GM23338 (cell line): Measurements from ENCODE around the gene SETD1B. TPM values are rescaled to one million over a fixed set of nuclear protein-coding genes. Genes with fewer than 3 reads are reported as not detected.
A peak's percentile ranks its signal among the peaks of the same experiment; 100 is the strongest.

ENCODE experiments used
- ATAC-seq: fragments of 200-7000 bp; cut with Tn5 transposase; 3 replicates; pipeline ENCODE4 v1.9.1; 2020
- DNase-seq: peaks from one replicate; pipeline ENCODE4 v3.0.0-alpha.2; 2015; ENCODE audit warnings: low spot score
- H2AFZ ChIP-seq: fragments of 200-600 bp; sonication (generic); 2 replicates; pipeline ENCODE4 v1.8.0; 2016; ENCODE audit warnings: antibody characterized with exemption, mild to moderate bottlenecking, moderate library complexity
- H3F3A ChIP-seq: fragments of 200-600 bp; sonication (generic); replicated peaks from 2 replicates; pipeline ENCODE4 v1.8.0; 2017; ENCODE audit warnings: antibody characterized with exemption, mixed run types, low read depth
- H3K27ac ChIP-seq: fragments of 200-600 bp; sonication (generic); 2 replicates; pipeline ENCODE4 v1.6.1; 2016; ENCODE audit warnings: low read depth
- H3K27me3 ChIP-seq: fragments of 200-600 bp; sonication (generic); 2 replicates; pipeline ENCODE4 v1.8.0; 2016; ENCODE audit warnings: mild to moderate bottlenecking, mixed run types, moderate library complexity; ENCODE audit not compliant: insufficient read depth
- H3K36me3 ChIP-seq: fragments of 200-600 bp; sonication (generic); 2 replicates; pipeline ENCODE4 v1.8.0; 2016; ENCODE audit warnings: mild to moderate bottlenecking; ENCODE audit not compliant: insufficient read depth
- H3K4me1 ChIP-seq: fragments of 200-600 bp; sonication (generic); 2 replicates; pipeline ENCODE4 v1.8.0; 2016; ENCODE audit warnings: mild to moderate bottlenecking, moderate library complexity; ENCODE audit not compliant: insufficient read depth
- H3K4me2 ChIP-seq: fragments of 200-600 bp; sonication (generic); 2 replicates; pipeline ENCODE4 v1.7.1; 2017; ENCODE audit warnings: mixed run types
- H3K4me3 ChIP-seq: fragments of 200-600 bp; sonication (generic); 2 replicates; pipeline ENCODE4 v1.6.1; 2016; ENCODE audit warnings: mixed run types
- H3K79me2 ChIP-seq: fragments of 200-600 bp; sonication (generic); replicated peaks from 2 replicates; pipeline ENCODE4 v1.8.0; 2017; ENCODE audit warnings: mild to moderate bottlenecking; ENCODE audit not compliant: insufficient read depth
- H3K9me2 ChIP-seq: fragments of 200-600 bp; sonication (generic); 2 replicates; pipeline ENCODE4 v1.8.0; 2017; ENCODE audit not compliant: insufficient read depth
- H4K20me1 ChIP-seq: fragments of 200-600 bp; sonication (generic); replicated peaks from 2 replicates; pipeline ENCODE4 v1.8.0; 2017; ENCODE audit warnings: mild to moderate bottlenecking; ENCODE audit not compliant: insufficient read depth
- H3K27ac Mint-ChIP-seq: 2 replicates; pipeline ENCODE4 v1.8.0; 2020; ENCODE audit warnings: inconsistent platforms, mild to moderate bottlenecking, moderate library complexity, mixed read lengths
- H3K27me3 Mint-ChIP-seq: 3 replicates; pipeline ENCODE4 v1.8.0; 2022; ENCODE audit warnings: low read depth, mild to moderate bottlenecking, moderate library complexity, mixed read lengths, inconsistent platforms; ENCODE audit not compliant: insufficient read depth, poor library complexity
- H3K36me3 Mint-ChIP-seq: 3 replicates; pipeline ENCODE4 v1.8.0; 2021; ENCODE audit warnings: low read depth, mild to moderate bottlenecking, inconsistent platforms, moderate library complexity, mixed read lengths
- H3K4me1 Mint-ChIP-seq: 3 replicates; pipeline ENCODE4 v1.8.0; 2020; ENCODE audit warnings: mild to moderate bottlenecking, inconsistent platforms, mixed read lengths
- H3K4me3 Mint-ChIP-seq: 3 replicates; pipeline ENCODE4 v1.8.0; 2021; ENCODE audit warnings: moderate library complexity, mild to moderate bottlenecking, inconsistent platforms, mixed read lengths
- H3K9me3 Mint-ChIP-seq: 3 replicates; pipeline ENCODE4 v1.8.0; 2020; ENCODE audit warnings: moderate library complexity, mild to moderate bottlenecking, inconsistent platforms, mixed read lengths
- CREB1 ChIP-seq: fragments of 250-450 bp; sonication (Bioruptor Pico); IDR thresholded peaks from 2 replicates; pipeline ENCODE4 v1.5.0; 2020; ENCODE audit warnings: low read depth, mild to moderate bottlenecking, moderate library complexity
- CTCF ChIP-seq, 2 experiments: fragments of 200-600 bp in 1 of 2; sonication (generic) in 1 of 2; conservative IDR thresholded peaks; 2 replicates each; pipeline versions ENCODE4 v1.5.1 to v1.6.1; 2016 to 2017; ENCODE audit warnings: antibody characterized with exemption in 2 of 2, low read depth in 2 of 2, mild to moderate bottlenecking in 2 of 2, moderate library complexity in 1 of 2
- EZH2phosphoT487 ChIP-seq: fragments of 200-600 bp; sonication (generic); IDR thresholded peaks from one replicate; pipeline ENCODE4 v1.8.1; 2018; ENCODE audit warnings: antibody characterized with exemption; ENCODE audit not compliant: unreplicated experiment
- POLR2AphosphoS5 ChIP-seq: IDR thresholded peaks from 2 replicates; pipeline ENCODE4 v1.6.1; 2016; ENCODE audit warnings: antibody characterized with exemption, low read depth
- ZNF114 ChIP-seq: fragments of 250-450 bp; sonication (Bioruptor Pico); IDR thresholded peaks from 2 replicates; pipeline ENCODE4 v1.5.0; 2020; ENCODE audit warnings: mild to moderate bottlenecking, moderate library complexity
- ZNF331 ChIP-seq: fragments of 250-450 bp; sonication (Bioruptor Pico); IDR thresholded peaks from 2 replicates; pipeline ENCODE4 v1.5.0; 2020; ENCODE audit warnings: low read depth, mild to moderate bottlenecking, moderate library complexity
- polyA plus RNA-seq: library from polyadenylated mRNA; unstranded; fragments of >200 nt; fragmentation: Nextera tagmentation; extraction: Ambion mirVana; gene quantifications from 2 replicates; pipeline ENCODE4 v1.2.1, GENCODE V29; 2016
- total RNA-seq: library from RNA; depleted of rRNA; stranded (reverse); fragments of >200 nt; shearing (Covaris generic); gene quantifications from 2 replicates; pipeline ENCODE4 v1.2.3, GENCODE V29; 2014
- TF ChIP-seq, protein P1 (sequence below): fragments of 250-450 bp; sonication (Bioruptor Pico); IDR thresholded peaks from 2 replicates; pipeline ENCODE4 v1.5.0; 2020; ENCODE audit warnings: mild to moderate bottlenecking, moderate library complexity

SETD1B gene
- total and polyA plus RNA-seq, 2 experiments from 2014 or later = 3.1 to 8.7 TPM

DNA sequence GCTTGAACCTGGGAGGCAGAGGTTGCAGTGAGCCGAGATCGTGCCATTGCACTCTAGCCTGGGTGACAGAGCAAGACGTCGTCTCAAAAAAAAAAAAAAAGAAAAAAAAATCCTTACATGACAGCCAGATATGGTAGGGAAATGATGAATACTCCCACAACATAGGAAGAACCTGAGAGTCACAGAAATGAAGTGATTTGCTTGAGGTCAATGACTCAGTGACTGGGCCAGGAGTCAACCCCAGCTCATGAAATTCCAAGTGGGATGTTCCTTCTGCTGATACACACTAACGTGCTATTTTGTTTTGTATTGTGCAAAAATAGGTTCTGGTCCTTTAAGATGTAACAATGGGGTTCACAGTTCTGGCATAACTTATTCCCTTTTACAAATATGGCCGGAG is 19.3 kb upstream of the SETD1B start (continued):
- TF ChIP-seq, protein P1, sequence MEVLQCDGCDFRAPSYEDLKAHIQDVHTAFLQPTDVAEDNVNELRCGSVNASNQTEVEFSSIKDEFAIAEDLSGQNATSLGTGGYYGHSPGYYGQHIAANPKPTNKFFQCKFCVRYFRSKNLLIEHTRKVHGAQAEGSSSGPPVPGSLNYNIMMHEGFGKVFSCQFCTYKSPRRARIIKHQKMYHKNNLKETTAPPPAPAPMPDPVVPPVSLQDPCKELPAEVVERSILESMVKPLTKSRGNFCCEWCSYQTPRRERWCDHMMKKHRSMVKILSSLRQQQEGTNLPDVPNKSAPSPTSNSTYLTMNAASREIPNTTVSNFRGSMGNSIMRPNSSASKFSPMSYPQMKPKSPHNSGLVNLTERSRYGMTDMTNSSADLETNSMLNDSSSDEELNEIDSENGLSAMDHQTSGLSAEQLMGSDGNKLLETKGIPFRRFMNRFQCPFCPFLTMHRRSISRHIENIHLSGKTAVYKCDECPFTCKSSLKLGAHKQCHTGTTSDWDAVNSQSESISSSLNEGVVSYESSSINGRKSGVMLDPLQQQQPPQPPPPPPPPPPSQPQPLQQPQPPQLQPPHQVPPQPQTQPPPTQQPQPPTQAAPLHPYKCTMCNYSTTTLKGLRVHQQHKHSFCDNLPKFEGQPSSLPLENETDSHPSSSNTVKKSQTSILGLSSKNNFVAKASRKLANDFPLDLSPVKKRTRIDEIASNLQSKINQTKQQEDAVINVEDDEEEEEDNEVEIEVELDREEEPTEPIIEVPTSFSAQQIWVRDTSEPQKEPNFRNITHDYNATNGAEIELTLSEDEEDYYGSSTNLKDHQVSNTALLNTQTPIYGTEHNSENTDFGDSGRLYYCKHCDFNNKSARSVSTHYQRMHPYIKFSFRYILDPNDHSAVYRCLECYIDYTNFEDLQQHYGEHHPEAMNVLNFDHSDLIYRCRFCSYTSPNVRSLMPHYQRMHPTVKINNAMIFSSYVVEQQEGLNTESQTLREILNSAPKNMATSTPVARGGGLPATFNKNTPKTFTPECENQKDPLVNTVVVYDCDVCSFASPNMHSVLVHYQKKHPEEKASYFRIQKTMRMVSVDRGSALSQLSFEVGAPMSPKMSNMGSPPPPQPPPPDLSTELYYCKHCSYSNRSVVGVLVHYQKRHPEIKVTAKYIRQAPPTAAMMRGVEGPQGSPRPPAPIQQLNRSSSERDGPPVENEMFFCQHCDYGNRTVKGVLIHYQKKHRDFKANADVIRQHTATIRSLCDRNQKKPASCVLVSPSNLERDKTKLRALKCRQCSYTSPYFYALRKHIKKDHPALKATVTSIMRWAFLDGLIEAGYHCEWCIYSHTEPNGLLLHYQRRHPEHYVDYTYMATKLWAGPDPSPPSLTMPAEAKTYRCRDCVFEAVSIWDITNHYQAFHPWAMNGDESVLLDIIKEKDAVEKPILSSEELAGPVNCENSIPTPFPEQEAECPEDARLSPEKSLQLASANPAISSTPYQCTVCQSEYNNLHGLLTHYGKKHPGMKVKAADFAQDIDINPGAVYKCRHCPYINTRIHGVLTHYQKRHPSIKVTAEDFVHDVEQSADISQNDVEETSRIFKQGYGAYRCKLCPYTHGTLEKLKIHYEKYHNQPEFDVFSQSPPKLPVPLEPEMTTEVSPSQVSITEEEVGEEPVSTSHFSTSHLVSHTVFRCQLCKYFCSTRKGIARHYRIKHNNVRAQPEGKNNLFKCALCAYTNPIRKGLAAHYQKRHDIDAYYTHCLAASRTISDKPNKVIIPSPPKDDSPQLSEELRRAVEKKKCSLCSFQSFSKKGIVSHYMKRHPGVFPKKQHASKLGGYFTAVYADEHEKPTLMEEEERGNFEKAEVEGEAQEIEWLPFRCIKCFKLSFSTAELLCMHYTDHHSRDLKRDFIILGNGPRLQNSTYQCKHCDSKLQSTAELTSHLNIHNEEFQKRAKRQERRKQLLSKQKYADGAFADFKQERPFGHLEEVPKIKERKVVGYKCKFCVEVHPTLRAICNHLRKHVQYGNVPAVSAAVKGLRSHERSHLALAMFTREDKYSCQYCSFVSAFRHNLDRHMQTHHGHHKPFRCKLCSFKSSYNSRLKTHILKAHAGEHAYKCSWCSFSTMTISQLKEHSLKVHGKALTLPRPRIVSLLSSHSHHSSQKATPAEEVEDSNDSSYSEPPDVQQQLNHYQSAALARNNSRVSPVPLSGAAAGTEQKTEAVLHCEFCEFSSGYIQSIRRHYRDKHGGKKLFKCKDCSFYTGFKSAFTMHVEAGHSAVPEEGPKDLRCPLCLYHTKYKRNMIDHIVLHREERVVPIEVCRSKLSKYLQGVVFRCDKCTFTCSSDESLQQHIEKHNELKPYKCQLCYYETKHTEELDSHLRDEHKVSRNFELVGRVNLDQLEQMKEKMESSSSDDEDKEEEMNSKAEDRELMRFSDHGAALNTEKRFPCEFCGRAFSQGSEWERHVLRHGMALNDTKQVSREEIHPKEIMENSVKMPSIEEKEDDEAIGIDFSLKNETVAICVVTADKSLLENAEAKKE (CRISPR knock-in tag) = no peak
- no peak for TF ChIP-seq CTCF (conservative IDR thresholded peaks at IDR 0.05; ENCODE audit: low read depth in 2 of 2)
- TF ChIP-seq CREB1 (CRISPR knock-in tag) = no peak
- no peak for TF ChIP-seq ZNF114 (CRISPR knock-in tag)
- no peak for TF ChIP-seq POLR2AphosphoS5
- TF ChIP-seq EZH2phosphoT487 = no peak
- no peak for TF ChIP-seq ZNF331 (CRISPR knock-in tag)

DNA sequence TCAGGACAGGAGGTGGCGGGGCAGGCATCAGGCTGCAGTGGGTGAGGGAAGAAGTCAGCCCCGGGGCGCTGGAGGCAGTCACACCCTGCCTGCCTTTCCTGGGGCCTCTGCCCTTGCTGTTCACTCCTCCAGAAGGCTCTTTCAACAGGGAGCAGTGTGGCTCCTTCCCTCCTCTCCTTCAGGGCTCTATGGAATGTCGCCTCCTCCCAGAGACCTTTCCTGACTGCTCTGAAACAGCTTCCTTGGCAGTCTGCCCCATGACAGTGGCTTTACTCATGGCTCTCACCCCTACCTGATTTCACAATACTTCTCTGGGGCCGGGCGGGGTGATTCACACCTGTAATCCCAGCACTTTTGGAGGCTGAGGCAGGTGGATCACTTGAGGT is 17.4 kb upstream of the SETD1B start:
- no peak overlapping the region for H3K4me2 ChIP-seq
- DNase-seq (no peak), ATAC-seq (peak; percentile 11; the same call in 2 of the 3 replicates)
- Mint-ChIP-seq H3K9me3 (no peaks in the 10 kb centered on the region), H3K4me3 (no peak overlapping the region), H3K27me3 (peaks cover 22% of the 10 kb centered on the region), H3K27ac (no peak overlapping the region), H3K4me1 (peaks cover 21% of the 10 kb centered on the region), H3K36me3 (0 out of 3 replicates have a peak, but pooled peaks cover 6% of the 10 kb centered on the region)
- H3K36me3 ChIP-seq = no peaks in the 10 kb centered on the region
- H3K27me3 ChIP-seq = no peaks in the 10 kb centered on the region
- H3K9me2 ChIP-seq = no peaks in the 10 kb centered on the region
- H4K20me1 ChIP-seq = peaks cover 46% of the 10 kb centered on the region
- H3K4me3 ChIP-seq = no peak overlapping the region
- H3K4me1 ChIP-seq = peaks cover 11% of the 10 kb centered on the region
- peaks cover 9% of the 10 kb centered on the region; the same call in 1 of the 2 replicates for H3F3A ChIP-seq
- no peak overlapping the region for H3K27ac ChIP-seq
- no peaks in the 10 kb centered on the region; the same call in 1 of the 2 replicates for H3K79me2 ChIP-seq
- H2AFZ ChIP-seq = no peak overlapping the region
- TF ChIP-seq CREB1 (CRISPR knock-in tag) (no peak), ZNF114 (CRISPR knock-in tag) (no peak)
- TF ChIP-seq, protein P1 (CRISPR knock-in tag) = no peak
